Ecto neural progenitor cell (in vitro differentiated cells): ENCODE data around the gene MYLK.

Experiments used
- DNase-seq: peaks from one replicate; pipeline ENCODE4 v3.0.0-alpha.2; 2018; ENCODE audit warnings: low spot score

Gene MYLK

DNA sequence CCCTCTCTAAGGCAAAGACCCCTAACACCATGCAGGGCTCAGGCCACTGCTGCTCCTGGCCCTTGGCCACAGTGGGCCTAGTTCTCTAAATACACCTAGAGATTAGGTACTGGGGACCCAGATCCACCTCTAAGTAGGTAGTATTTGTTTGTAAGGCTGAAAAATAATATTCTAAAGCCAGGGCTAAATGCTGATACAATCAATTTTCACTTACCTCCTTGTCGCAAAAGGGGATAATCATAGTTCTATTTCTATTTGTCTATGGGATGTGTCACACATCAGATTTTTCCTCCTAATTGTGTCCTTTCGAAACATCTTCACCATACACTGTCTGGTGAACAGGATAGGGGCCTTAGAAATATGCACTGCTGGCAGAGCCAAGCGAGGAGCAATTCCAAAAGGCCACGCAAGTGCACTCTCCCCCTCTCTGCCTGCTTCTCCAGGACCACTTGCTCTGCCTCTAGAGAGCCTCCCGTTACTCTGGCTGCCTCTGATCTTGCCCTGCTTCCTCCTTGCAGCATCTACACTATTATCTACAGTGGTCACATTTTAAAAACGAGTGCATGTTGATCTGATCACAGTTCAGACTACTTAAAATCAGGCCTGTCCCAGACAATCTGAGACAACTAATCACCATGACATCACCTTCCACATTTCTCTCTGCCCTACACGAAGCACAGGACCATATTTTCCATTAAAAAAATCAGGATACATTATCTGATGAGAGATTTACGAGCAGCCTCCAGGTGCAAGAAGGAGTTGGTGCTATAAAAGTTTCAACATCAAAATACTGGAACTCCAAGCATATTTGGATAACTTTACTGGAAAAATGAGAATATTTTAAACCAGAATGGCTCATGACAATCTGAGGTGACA is 115.4 kb downstream of the MYLK start:
- DNase-seq: no peak

DNA sequence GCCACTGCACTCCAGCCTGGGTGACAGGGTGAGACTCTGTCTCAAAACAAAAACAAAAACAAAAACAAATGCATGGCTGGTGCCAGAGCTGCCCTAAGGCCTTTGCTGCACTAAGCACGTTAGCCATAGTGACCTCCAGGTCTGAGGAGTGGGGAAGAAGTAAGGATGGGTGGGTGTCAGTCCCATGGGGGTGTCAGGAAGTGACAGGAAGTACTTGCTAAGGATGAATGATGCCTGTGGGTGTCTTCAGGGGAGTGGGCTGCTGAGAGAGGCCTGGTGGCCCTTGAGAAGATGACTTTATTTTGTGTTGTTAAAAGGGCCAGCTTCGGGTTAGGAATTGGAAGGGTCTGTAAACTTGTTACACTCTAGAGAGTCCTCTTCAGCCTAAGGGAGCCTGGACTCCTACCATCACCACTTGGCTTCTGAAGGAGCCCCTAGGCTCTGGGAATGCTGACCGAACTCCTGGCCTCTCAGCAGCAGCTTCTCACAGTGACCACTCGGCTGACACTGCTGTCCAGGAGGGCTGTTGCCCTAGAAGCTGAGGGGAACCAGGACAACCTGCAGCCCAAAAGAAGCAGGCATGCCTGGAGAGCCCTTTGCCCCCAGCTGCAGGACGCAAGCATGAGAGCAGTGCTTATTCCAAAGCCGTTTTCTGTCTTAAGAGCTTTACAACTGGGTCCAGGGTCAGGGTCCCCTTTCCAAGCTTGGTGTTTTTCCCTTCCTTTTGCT is 116.4 kb downstream of the MYLK start:
- no peak for DNase-seq

DNA sequence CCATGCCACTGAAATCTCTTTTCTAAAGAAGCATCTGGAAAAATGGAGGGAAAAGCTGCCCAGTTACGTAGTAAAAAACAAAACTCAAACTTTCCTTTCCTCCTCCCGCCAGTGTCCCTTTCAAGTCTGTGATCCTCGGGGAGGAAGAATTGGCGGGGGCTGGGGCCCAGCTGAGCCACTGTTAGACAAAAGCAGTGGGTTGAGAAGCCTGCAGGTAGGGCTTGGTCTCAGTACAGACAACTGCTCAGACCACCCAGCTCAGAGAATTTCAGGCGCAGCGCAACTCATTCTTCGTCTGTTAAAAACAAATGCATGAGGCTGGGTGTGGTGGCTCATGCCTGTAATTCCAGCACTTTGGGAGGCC is 117.1 kb downstream of the MYLK start:
- no peak for DNase-seq

DNA sequence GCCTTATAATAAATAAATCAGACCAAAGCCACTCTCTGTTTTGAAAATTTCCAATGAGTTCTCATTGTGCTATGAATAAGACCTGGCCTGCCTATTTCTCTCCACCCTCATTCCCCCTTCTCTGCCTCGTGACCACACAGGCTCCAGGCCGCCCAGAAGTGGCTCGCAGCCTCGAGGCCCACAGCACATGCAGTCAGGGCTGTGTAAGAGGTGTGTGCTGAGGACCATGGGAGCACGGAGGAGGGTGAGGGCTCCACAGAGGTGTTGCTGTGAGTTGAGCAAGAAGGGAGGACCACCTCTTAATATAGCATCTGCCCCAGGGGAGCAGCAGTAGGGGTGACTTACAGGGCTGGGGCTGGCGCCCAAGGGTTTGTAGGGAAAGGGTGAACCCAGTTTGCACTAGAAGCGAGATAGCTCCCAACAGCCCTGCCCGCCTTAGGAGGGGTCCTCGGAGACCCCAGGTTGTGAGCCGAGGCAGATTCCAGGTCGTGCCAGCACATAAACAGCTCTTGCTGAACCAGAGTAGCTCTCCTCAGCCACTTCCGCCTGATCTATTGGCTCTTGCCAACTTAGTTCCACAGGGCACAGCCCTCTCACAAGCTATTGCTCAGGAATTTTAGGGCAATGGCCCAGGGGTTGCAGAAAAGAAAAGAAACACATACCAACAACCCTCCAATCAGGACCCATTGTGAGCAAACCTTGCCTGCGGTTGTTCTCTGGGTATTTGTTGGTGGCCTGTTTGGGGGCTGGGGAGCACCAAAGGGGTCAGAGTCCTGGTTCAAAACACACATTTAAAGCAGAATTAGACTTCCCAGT is 117.7 kb downstream of the MYLK start:
- DNase-seq: no peak

DNA sequence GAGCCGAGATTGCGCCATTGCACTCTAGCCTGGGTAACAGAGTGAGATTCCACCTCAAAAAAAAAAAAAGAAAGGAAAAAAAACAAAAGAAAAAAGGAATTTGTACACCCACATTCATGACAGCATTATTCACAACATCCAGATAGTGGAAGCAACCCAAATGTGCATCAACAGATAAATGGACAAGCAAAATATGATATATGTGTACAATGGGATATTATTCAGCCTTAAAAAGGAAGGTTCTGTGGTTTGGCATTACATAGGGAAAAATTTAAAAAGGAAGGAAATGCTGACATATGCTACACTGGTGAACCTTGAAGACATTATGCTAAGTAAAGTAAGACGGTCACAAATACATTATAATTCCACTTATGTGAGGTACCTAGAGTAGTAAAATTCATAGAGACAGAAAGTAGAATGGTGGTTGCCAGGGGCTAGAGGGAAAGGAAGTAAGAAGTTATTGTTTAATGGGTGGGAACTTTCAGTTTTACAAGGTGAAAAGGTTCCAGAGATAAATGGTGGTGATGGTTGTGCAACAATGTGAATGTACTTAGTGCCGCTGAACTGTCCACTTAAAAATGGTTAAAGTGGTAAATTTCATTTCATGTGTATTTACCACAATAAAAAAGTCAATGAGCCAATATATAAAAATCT is 118.5 kb downstream of the MYLK start:
- DNase-seq: no peak

DNA sequence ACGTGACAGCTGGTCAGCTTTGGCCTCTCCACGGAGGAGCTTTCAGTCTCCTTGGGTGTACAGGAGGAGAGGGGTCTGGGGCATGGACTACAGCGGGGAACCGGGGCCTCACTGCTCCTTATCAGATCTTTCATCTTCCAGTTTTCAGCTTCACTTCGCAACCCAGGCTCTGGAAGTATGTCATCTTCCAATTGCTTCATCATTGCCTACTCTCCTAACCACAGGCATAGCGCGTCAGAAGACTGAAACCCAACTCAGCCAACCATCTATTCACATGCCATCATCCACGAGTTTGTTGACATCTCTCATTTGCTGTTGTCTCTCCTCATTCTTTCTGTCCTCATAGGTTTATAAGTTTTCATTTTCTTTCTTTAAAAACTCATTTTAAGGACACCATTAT is 119.5 kb downstream of the MYLK start:
- no peak for DNase-seq

DNA sequence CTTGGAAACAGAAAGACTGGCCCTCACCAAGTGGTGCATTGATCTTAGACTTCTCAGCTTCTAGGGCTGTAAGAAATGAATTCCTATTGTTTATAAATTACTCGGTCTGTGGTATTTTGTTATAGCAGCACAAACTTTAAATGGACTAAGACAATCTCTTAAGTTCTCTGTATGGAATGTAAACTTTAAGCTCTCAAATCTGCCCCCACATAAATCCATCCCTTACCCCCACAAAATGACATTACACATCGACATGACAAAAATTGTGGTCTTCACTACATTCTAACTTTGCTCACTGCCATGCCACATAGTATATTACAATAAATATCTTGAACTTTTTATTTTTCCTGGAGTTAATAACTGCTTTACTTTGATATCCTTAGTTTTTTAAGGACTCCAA is 121.3 kb downstream of the MYLK start:
- no peak for DNase-seq

DNA sequence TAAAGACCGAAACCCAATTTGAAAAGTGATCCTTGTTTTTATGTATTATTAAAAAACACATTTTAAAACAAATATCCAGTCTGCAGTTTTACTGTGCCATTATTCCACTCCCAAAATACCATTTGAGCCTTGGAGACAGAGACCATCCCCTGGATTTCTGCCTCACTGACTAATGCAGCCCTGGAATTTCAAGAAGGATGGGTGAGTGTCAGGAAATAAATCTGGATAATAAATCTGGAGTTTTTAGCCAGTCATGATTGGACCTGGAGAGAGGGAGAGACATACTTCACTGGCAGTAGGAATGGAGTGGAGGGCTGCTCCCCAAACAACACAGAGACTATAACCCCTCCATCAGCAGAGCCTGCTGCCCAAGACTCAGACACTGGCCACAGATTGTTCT is 123.3 kb downstream of the MYLK start:
- DNase-seq: no peak

DNA sequence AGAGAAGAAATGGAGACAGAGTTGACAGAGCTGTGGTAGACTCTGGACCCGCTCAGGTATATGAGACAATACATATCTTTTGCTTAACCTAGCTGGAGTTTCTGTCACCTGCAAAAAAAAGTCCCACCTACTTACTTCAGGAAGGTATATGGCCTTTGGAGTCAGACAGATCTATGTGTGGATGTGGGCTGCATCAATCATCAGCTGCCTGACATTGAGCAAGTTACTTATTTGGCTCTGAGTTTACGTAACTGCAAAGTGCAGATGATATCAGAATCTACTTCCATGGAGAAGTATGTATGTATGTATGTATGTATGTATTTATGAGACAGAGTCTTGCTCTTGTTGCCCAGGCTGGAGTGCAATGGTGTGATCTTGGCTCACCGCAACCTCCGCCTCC is 124.3 kb downstream of the MYLK start:
- DNase-seq: no peak

DNA sequence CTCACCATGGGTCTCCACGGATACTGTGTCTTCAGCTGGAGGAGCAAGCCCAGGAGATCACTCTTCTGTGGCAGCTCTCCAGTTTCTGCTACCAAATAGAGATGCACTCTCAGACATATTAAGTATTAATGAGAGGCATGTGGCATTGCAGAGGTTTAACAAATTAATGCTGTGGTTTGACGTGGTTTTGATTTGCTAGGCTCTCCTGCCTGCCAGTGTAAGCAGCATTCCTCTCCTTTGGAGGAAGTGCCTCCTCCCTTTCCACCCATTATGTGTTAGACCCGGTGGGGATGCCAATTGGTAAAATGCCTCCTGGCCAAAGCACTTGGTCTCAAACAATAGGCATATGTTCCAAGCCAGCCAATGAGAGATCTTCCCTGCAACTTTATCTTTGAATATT is 124.8 kb downstream of the MYLK start:
- DNase-seq: no peak

DNA sequence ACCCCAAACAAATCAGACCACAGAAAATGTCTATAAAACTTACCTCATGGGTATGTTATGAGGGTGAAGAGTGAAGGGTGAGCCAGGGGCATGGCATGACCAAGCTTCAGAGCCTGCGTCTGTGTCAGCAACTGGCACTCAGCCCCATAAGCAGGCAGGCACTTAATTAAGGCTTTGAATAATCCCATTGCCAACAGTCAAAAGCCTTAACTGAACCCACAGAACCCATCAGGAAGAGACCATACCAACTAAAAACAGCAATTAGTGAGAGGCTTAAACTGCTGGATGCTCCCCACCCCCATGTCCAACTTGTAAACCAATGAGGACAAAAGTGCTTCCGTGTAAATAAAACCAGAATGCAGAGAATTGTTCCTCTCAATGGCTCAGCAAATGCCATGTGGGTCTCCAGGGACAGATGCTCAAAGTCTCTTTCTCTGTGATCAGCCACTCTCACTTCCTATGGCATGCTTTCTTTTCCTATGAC is 126.0 kb downstream of the MYLK start:
- no peak for DNase-seq

DNA sequence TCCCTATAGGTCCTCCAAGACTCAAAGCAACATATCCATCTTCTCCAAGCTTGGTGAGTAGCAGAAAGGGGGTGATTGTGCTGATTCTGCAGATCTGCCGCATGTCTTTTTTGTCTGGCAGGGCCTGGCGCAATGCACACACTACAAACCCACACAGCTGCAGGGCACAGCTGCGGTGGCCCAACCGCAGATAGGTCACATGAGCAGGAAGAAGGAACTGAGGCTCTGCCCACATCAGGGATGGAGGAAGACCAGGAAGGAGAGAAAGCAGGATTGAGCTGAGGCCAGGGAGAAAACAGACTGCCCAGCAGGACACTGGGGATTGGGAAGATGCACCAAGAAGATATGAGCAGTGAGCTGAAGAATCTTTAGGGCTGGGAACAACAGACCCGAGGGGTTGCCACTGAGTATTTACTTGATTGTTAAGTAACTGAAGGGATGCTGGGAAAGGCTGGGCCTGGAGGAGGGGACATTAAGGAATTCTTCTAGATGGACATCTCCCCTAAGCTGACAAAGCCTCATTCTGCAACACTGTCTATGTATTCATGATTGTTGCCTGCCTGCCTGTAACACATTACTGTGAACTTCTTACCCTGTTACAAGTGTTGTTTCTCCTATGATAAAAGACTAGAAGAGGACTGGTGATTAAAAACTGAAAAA is 126.7 kb downstream of the MYLK start:
- DNase-seq: no peak

DNA sequence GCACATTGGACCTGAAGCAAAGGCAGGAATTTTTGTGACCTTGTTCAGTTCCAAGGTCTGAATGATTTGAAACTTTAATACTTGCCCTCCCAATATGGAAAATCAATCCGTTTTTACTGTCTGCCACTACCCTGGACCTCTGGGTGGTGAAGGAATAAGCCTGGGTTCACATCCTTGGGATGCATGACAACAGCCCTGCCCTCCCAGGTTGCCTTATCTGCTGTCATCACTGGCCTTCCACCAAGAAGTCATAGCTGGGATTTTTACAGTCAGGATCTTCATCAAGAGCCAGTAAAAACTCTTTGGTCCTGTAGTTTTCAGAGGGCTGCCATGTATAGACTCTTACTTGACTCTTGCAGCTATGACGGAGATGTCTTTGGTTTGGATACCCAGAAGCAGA is 128.6 kb downstream of the MYLK start:
- DNase-seq: no peak

DNA sequence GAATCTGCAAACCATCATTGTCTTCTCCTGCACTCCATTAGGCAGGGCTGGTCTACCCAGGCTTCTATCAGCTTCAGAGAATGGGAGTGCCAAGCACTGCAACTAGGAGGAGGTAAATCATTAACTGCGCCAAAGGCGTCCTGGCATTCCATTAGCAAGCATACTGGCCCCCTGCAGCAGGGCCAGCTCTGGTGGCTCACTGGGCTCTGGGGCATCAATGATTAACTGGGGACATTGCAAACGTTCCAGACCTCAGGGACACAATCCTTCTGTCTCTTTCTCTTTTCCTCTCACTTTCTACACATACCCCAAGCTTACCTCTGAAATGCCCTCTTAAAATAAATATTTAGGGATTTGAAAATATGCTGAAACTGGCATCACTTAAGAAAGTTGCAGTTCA is 129.0 kb downstream of the MYLK start:
- DNase-seq: no peak

DNA sequence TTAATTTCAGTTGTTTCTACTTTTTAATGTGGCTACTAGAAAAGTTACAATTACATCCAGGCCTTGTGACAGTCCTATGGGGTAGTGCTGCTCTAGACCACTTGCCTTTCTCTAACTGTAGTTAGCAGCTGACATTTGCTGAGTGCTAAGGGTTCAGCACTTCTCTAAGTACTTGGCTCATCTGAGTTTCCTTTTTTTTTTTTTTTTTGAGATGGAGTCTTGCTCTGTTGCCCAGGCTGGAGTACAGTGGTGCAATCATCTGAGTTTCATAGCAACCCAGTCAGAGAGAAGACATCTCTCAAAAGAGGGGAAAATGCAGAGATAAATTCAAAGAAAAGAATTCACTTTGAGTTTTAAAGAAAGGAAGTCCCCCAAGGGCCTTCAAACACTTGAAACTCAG is 130.8 kb downstream of the MYLK start:
- no peak for DNase-seq

DNA sequence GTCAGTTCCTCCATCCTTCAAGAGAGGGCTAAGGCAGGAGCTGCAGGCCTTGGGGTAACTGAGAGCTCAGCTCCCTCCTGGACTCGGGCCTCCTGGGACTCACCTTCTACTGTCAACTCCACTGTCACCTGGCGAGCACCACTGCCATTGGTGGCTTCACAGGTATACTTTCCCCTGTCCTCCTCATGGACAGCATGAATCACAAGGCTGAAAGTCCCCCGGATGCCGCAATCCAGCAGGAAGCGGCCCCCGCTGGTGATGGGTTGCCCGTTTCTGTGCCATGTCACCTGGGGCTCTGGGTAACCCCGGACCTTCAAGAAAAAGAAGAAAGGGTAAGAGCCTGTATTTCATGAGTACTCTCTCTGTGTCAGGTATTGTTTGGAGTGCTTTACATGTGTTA is 131.9 kb downstream of the MYLK start:
- DNase-seq: no peak

DNA sequence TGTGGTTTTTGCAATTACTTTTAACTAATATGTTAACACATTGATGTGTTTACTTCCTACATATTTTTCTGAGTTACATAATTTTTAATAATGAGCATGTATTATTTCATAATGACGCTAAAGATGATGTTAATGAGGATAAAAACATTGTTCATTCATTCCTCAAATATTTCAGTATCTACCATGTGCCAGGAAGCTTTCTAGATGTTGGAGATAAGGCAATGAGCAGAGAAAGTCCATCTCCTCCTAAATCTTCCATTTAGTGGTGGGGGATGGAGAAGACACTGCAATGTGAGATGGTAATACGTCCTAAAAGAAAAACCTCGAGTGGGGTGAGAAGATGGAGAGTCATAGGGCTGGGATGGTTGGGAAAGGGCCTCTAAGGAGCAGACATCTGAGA is 132.7 kb downstream of the MYLK start:
- no peak for DNase-seq

DNA sequence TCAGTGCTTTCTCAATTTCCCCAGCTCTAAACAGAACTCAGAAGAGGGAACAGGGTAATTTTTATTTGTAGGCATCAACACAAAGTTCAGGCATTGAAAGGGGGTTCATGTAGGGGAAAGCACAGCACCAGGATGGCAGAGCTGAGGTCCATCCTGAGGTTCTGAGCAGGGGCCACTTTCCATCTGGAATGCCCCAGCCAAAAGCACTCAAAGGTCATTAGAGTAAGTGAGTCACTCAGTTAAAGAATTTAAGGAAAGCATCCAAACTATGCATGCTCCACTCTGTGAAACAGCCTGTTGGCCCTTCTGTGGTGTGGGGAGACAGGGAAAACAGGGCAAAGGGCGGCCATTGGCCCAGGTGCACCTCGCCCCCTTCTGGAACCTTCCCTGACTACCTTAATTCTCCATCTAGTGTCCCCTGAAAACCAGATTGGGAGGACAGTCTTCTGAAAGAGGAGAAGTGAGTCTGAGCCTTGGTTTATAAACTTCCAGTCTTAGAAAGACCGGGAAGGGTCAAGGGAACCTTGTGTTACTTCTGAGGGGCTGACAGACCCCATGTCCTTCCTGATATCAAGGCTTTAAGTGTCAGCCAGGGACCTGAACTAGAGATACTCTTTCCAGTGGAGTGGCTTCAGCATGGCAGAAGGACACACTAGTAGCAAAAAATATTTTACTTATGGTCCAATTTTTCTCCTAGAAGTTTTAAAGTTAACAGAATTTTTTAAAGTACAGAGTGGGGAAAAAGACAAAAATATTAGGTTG is 133.3 kb downstream of the MYLK start:
- DNase-seq: no peak

DNA sequence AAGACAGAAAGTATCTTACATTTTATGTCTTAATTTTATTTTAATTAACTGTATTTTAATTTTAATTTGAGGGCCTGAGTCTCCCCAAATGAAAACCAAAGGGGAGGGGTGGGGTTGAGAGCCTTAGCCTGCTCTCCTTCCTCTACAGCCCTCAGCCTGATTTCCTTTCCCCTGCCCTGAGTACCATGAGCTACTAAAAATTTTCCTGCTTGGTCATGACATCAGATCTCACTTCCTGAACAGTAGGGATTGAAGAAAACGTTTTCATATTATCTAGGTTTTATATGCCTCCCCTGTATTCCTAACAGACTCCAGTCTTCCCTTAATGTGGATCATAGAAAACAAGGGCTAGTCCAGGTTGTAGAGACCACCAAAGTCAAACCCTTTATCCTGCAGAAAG is 133.9 kb downstream of the MYLK start:
- no peak for DNase-seq

DNA sequence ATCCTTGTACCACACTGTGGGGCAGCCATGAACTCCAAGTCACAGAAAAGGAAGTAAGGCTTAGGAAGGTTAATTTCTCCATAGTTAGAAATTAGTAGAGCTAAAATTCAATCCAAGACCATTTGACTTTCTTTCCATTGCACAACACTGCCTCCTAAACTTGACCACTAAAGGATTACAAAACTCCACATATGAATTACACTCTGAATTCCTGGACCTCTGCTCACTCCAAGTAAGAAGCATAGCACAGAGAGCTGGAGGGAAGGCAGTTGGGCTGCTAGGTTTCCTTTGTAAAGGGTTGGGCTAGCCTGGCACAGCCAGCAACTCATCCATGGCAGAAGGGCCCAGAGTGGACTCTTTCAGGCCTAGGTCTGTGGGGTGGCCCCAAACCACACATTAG is 134.4 kb downstream of the MYLK start:
- no peak for DNase-seq
